ENCODE measurements around the gene BTRC. TPM values are rescaled to one million over a fixed set of nuclear protein-coding genes. Genes with fewer than 3 reads are reported as not detected.

BTRC gene
- total and polyA plus RNA-seq, 2 donors (not counting 3 experiments of a cell fraction or from before 2014, with no cell fraction given): 11.6 to 18.5 TPM

DNA sequence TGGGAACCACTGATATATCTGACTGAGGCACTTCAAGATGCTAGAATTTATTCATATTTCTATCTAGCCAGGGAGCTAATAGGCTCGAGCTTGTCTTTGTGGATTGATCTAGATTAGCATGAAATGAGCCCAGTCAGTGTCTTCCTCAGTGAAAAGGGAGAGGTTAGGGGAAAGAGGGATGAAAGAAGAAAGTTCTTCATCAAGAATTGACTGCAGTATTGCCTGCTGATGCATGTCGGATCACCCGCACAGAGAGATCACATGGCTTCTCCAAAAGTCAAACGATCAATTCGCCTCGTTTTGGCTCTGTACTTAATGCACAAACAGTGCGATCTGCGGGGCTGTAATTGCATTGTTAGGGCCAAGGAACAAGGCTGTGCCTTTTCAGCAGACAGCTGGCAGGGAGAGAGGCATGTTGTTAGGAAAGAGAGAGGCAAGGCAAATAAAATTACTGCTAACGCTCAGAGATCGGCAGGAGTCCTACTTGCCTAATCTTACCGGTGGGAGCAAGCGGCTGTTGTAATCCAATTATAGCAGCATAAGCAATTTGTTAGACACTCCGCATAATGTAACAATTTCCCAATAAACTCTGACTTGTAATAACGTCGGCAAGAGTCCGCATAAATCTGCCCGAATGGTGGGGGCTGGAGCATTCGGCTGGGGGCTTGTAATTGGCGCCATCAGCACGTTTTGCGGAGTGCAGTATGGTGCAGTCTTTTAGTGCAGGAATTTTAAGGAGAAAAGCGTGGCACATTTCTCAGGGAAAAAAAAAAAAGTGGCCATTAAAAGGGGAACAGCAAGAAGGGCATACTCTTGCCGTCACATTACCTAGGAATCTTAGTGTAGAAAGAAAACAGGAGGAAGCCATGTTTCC lies 132.0 kb downstream of the BTRC start:
- Histone ChIP-seq H3K4me2 (ENCODE audit: insufficient read depth, low read length) (no peak overlapping the region), H3K27me3 (ENCODE audit: control insufficient read depth in 2 of 2, insufficient read depth in 2 of 2, low read length in 2 of 2) (no peaks in the 10 kb centered on the region), H3K4me3 (replicated peaks in 1 of 3; ENCODE audit: insufficient read depth in 1 of 3, low read depth in 1 of 3, low read length in 3 of 3) (no peak overlapping the region), H3K27ac (ENCODE audit: insufficient read depth, low read depth, low read length) (no peak overlapping the region), H3K9ac (replicated peaks; ENCODE audit: extremely low read depth, insufficient read depth, low read length) (no peak overlapping the region), H3K79me2 (ENCODE audit: control insufficient read depth, insufficient read depth, low read length) (no peaks in the 10 kb centered on the region), H3K9me1 (replicated peaks; ENCODE audit: control insufficient read depth, extremely low read depth, insufficient read depth, low read length) (no peaks in the 10 kb centered on the region), H3K36me3 (ENCODE audit: control insufficient read depth in 2 of 2, extremely low read depth in 1 of 2, insufficient read depth in 2 of 2, low read length in 2 of 2) (no peaks in the 10 kb centered on the region), H4K20me1 (replicated peaks; ENCODE audit: control insufficient read depth, extremely low read depth, insufficient read depth, low read length) (no peaks in the 10 kb centered on the region), H2AFZ (ENCODE audit: low read depth, low read length) (no peak overlapping the region), H3K9me3 (replicated peaks; ENCODE audit: control insufficient read depth, insufficient read depth, low read length) (no peaks in the 10 kb centered on the region), H3K4me1 (ENCODE audit: control insufficient read depth, extremely low read depth, insufficient read depth, low read length) (no peaks in the 10 kb centered on the region)
- ChIA-PET CTCF (interaction anchor here (7.3 kb wide), 1 partner anchor 19 kb away, joined by 56 read pairs; no protein-coding TSS in a partner anchor), POLR2A (no interaction called here)
- FAIRE-seq (no peak), DNase-seq (ENCODE audit: low read depth, low spot score) (no peak)
- no peak for TF ChIP-seq MAX (IDR thresholded peaks at IDR 0.05; ENCODE audit: insufficient read depth, insufficient read length)
- TF ChIP-seq POLR2AphosphoS5 (IDR thresholded peaks at IDR 0.05; ENCODE audit: insufficient read depth, low read depth, low read length): no peak
- TF ChIP-seq POLR2A (IDR thresholded peaks at IDR 0.05; ENCODE audit: low read depth, low read length): no peak
- TF ChIP-seq EZH2 (IDR thresholded peaks at IDR 0.05; ENCODE audit: borderline replicate concordance, low read depth, low read length, severe bottlenecking): no peak
- no peak for TF ChIP-seq GATA2 (IDR thresholded peaks at IDR 0.05; ENCODE audit: insufficient read depth, insufficient read length, low read depth, low read length)
- TF ChIP-seq MYC (IDR thresholded peaks at IDR 0.05; ENCODE audit: low read depth, low read length): no peak
- no peak for TF ChIP-seq FOS (IDR thresholded peaks at IDR 0.05; ENCODE audit: borderline replicate concordance, insufficient read depth, low read length)
- no peak for TF ChIP-seq CTCF (IDR thresholded peaks at IDR 0.05; ENCODE audit: extremely low read depth in 1 of 2, insufficient read depth in 1 of 2, low read depth in 1 of 2, low read length in 2 of 2)
- no peak for TF ChIP-seq JUN (IDR thresholded peaks at IDR 0.05; ENCODE audit: borderline replicate concordance, insufficient read depth, insufficient read length, low read depth)
- intact Hi-C loops (cut with micrococcal nuclease) (no loop called here), dilution Hi-C loops (cut with MboI; ENCODE audit: extremely low pct_ligation_motif_present, low sequenced_read_pairs) (no loop called here)
- no TSS peak for BruUV-seq (replicated peaks)
